ENCODE data around the gene EBF3.

EBF3 gene

DNA sequence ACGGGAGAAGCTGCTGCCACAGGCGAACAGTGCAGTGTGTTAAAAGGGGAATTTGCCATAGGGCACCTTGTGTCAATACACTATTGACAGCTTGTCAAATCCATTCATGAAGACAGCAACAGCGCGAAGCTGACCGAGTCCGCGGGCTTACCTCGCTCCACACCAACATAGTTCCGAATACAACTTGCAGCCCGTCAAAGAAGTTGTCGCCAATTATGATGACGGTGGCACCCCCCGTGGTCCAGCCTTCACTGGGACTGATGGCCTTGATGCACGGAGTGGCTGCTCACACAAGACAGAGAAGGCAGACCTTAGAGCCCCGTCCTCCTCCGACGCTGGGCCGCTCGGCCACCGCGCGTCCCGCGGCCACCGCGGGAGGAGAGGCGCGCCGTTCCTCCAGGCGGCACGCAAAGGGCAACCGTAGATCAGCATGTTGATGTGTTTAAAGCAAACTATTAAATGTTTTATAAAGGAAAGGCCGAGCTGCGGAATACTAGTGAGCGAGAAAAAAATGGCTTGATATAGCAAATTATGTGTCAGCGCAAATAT, 96.4 kb downstream of the EBF3 start:
- Histone ChIP-seq H3K4me2 (ENCODE audit: insufficient read depth, low read length, poor library complexity, severe bottlenecking) (no peak overlapping the region), H4K8ac (ENCODE audit: low read depth, low read length) (no peak overlapping the region), H4K91ac (ENCODE audit: low read depth, low read length, poor library complexity) (no peak overlapping the region), H3K79me1 (ENCODE audit: low read depth, low read length) (no peaks in the 10 kb centered on the region), H3K27ac (replicated peaks; ENCODE audit: low read length) (no peak overlapping the region), H3K9me3 (replicated peaks in 1 of 2; ENCODE audit: control insufficient read depth in 2 of 2, insufficient read depth in 1 of 2, low read depth in 1 of 2, low read length in 2 of 2) (peaks cover 0 to 2% of the 10 kb centered on the region in 2 donors), H3K4me3 (ENCODE audit: low read length in 2 of 2) (no peak overlapping the region), H2AFZ (ENCODE audit: low read length) (no peak overlapping the region), H2BK15ac (ENCODE audit: low read length) (no peak overlapping the region), H3K23ac (ENCODE audit: low read depth, low read length, poor library complexity) (no peak overlapping the region), H2BK120ac (ENCODE audit: low read depth, low read length) (no peak overlapping the region), H3K36me3 (replicated peaks in 1 of 2; ENCODE audit: control insufficient read depth in 2 of 2, insufficient read depth in 2 of 2, low read length in 2 of 2) (no peaks in the 10 kb centered on the region), H3K9ac (ENCODE audit: low read depth, low read length, poor library complexity) (no peak overlapping the region), H2AK5ac (ENCODE audit: low read depth, low read length) (no peak overlapping the region), H3K18ac (ENCODE audit: low read length) (peak overlapping the region; percentile 22), H3K4me1 (ENCODE audit: control insufficient read depth in 2 of 2, insufficient read depth in 1 of 2, low read depth in 1 of 2, low read length in 2 of 2) (peaks cover 0 to 33% of the 10 kb centered on the region in 2 donors), H3K27me3 (ENCODE audit: control insufficient read depth in 3 of 3, insufficient read depth in 3 of 3, low read depth in 1 of 3, low read length in 3 of 3) (no peaks in the 10 kb centered on the region), H2BK12ac (ENCODE audit: low read length) (no peak overlapping the region), H3K14ac (ENCODE audit: low read length) (no peak overlapping the region), H3K4ac (ENCODE audit: low read length) (no peak overlapping the region), H2BK5ac (ENCODE audit: low read length) (peak overlapping the region; percentile 13)
- DNase-seq (ENCODE audit: low spot score), result no peak
- no CpG with 5 or more reads among the region's 36 CpGs for WGBS, 2 donors (ENCODE audit: extremely low coverage in 2 of 2, insufficient read length in 2 of 2, insufficient replicate concordance in 1 of 2)

DNA sequence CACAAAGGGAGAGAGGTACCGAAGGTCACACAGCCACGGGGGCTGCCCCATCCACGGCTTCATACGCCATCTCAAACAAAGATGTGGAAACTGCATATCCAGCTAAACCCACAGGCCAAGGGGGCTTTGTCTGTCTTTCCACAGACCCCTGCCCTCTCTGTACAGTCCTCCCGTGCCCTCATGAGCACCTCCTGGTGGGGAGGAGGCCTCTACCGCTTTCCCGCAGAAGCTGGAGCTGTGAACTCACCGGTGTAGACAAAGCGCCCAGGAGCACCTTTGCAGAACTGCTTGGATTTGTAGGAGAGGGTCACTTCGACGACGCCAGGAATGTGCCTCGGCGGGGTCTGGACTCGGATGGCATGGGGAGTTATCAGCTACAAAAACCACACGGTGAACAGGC, 97.2 kb downstream of the EBF3 start:
- H3K4me1 ChIP-seq (ENCODE audit: control insufficient read depth in 2 of 2, insufficient read depth in 1 of 2, low read depth in 1 of 2, low read length in 2 of 2), result peaks cover 0 to 30% of the 10 kb centered on the region in 2 donors
- no peaks in the 10 kb centered on the region for H3K36me3 ChIP-seq (replicated peaks in 1 of 2; ENCODE audit: control insufficient read depth in 2 of 2, insufficient read depth in 2 of 2, low read length in 2 of 2)
- no peak overlapping the region for H2BK120ac ChIP-seq (ENCODE audit: low read depth, low read length)
- H3K27ac ChIP-seq (replicated peaks; ENCODE audit: low read length), result no peak overlapping the region
- H3K9me3 ChIP-seq (replicated peaks in 1 of 2; ENCODE audit: control insufficient read depth in 2 of 2, insufficient read depth in 1 of 2, low read depth in 1 of 2, low read length in 2 of 2), result peaks cover 0 to 2% of the 10 kb centered on the region in 2 donors
- H3K4me2 ChIP-seq (ENCODE audit: insufficient read depth, low read length, poor library complexity, severe bottlenecking), result no peak overlapping the region
- H2BK12ac ChIP-seq (ENCODE audit: low read length), result no peak overlapping the region
- H3K14ac ChIP-seq (ENCODE audit: low read length), result no peak overlapping the region
- DNase-seq (ENCODE audit: low spot score), result no peak
- no peak overlapping the region for H3K18ac ChIP-seq (ENCODE audit: low read length)
- no CpG with 5 or more reads among the region's 16 CpGs for WGBS, 2 donors (ENCODE audit: extremely low coverage in 2 of 2, insufficient read length in 2 of 2, insufficient replicate concordance in 1 of 2)
- no peak overlapping the region for H4K8ac ChIP-seq (ENCODE audit: low read depth, low read length)
- H2AFZ ChIP-seq (ENCODE audit: low read length), result no peak overlapping the region
- H4K91ac ChIP-seq (ENCODE audit: low read depth, low read length, poor library complexity), result no peak overlapping the region
- H2AK5ac ChIP-seq (ENCODE audit: low read depth, low read length), result peak overlapping the region; percentile 49
- H3K27me3 ChIP-seq (ENCODE audit: control insufficient read depth in 3 of 3, insufficient read depth in 3 of 3, low read depth in 1 of 3, low read length in 3 of 3), result no peaks in the 10 kb centered on the region
- H2BK5ac ChIP-seq (ENCODE audit: low read length), result no peak overlapping the region
- no peak overlapping the region for H3K9ac ChIP-seq (ENCODE audit: low read depth, low read length, poor library complexity)
- peak overlapping the region; percentile 34 for H2BK15ac ChIP-seq (ENCODE audit: low read length)
- no peak overlapping the region for H3K23ac ChIP-seq (ENCODE audit: low read depth, low read length, poor library complexity)
- no peak overlapping the region for H3K4ac ChIP-seq (ENCODE audit: low read length)
- no peaks in the 10 kb centered on the region for H3K79me1 ChIP-seq (ENCODE audit: low read depth, low read length)
- H3K4me3 ChIP-seq (ENCODE audit: low read length in 2 of 2), result no peak overlapping the region

DNA sequence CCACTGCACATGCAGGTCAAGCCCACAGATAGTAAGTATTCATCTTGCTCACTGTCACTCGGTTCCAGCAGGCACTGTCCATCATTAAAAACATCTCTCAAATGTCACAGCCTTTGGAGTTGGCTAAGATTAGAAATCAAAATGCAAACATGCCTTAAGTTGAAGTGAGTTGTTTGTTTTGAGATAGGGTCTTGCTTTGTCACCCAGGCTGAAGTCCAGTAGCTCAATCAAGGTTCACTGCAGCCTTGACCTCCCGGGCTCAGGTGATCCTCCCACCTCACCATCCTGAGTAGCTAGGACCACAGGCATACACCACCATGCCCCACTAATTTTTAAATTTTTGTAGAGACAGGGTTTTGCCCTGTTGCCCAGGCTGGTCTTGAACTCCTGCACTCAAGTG, 98.1 kb downstream of the EBF3 start:
- H3K23ac ChIP-seq (ENCODE audit: low read depth, low read length, poor library complexity), result no peak overlapping the region
- WGBS, 2 donors (ENCODE audit: extremely low coverage in 2 of 2, insufficient read length in 2 of 2, insufficient replicate concordance in 1 of 2), result no CpG with 5 or more reads among the region's 2 CpGs
- no peak overlapping the region for H3K4ac ChIP-seq (ENCODE audit: low read length)
- H2BK15ac ChIP-seq (ENCODE audit: low read length), result no peak overlapping the region
- H3K79me1 ChIP-seq (ENCODE audit: low read depth, low read length), result no peaks in the 10 kb centered on the region
- no peak overlapping the region for H2BK12ac ChIP-seq (ENCODE audit: low read length)
- no peak for DNase-seq (ENCODE audit: low spot score)
- H2AK5ac ChIP-seq (ENCODE audit: low read depth, low read length), result peak overlapping the region; percentile 36
- no peak overlapping the region for H3K9ac ChIP-seq (ENCODE audit: low read depth, low read length, poor library complexity)
- H3K4me2 ChIP-seq (ENCODE audit: insufficient read depth, low read length, poor library complexity, severe bottlenecking), result no peak overlapping the region
- H3K14ac ChIP-seq (ENCODE audit: low read length), result no peak overlapping the region
- no peak overlapping the region for H2BK120ac ChIP-seq (ENCODE audit: low read depth, low read length)
- peaks cover 0 to 2% of the 10 kb centered on the region in 2 donors for H3K9me3 ChIP-seq (replicated peaks in 1 of 2; ENCODE audit: control insufficient read depth in 2 of 2, insufficient read depth in 1 of 2, low read depth in 1 of 2, low read length in 2 of 2)
- H3K36me3 ChIP-seq (replicated peaks in 1 of 2; ENCODE audit: control insufficient read depth in 2 of 2, insufficient read depth in 2 of 2, low read length in 2 of 2), result no peaks in the 10 kb centered on the region
- peaks cover 0 to 26% of the 10 kb centered on the region in 2 donors for H3K4me1 ChIP-seq (ENCODE audit: control insufficient read depth in 2 of 2, insufficient read depth in 1 of 2, low read depth in 1 of 2, low read length in 2 of 2)
- H3K27ac ChIP-seq (replicated peaks; ENCODE audit: low read length), result no peak overlapping the region
- H2BK5ac ChIP-seq (ENCODE audit: low read length), result peak overlapping the region; percentile 26
- H3K18ac ChIP-seq (ENCODE audit: low read length), result no peak overlapping the region
- no peak overlapping the region for H4K8ac ChIP-seq (ENCODE audit: low read depth, low read length)
- H2AFZ ChIP-seq (ENCODE audit: low read length), result no peak overlapping the region
- H3K27me3 ChIP-seq (ENCODE audit: control insufficient read depth in 3 of 3, insufficient read depth in 3 of 3, low read depth in 1 of 3, low read length in 3 of 3), result no peaks in the 10 kb centered on the region
- H4K91ac ChIP-seq (ENCODE audit: low read depth, low read length, poor library complexity), result no peak overlapping the region
- H3K4me3 ChIP-seq (ENCODE audit: low read length in 2 of 2), result no peak overlapping the region

DNA sequence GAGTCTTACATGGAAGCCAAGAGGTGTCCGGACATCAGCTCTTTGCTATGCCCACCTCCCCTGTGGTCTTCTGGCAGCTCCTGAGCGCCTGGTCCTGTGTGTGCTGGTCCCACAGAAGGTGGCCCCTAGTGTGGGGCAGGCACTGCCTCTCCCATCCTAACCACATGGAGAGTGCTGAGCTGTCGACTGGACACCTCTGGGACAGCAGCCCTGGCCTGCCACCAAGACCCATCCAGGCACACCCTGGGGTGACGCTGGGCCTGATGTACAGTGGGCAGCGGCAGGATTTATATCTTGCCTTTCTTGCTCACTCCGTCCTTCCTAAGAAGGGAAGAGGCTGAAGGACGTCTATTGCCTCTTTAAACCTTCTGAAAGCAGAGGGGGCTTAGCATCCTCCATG, 98.7 kb downstream of the EBF3 start:
- WGBS, 2 donors (ENCODE audit: extremely low coverage in 2 of 2, insufficient read length in 2 of 2, insufficient replicate concordance in 1 of 2), result no CpG with 5 or more reads among the region's 7 CpGs
- Histone ChIP-seq H4K91ac (ENCODE audit: low read depth, low read length, poor library complexity) (no peak overlapping the region), H3K23ac (ENCODE audit: low read depth, low read length, poor library complexity) (no peak overlapping the region), H3K27me3 (ENCODE audit: control insufficient read depth in 3 of 3, insufficient read depth in 3 of 3, low read depth in 1 of 3, low read length in 3 of 3) (no peaks in the 10 kb centered on the region), H2BK5ac (ENCODE audit: low read length) (peak overlapping the region; percentile 26), H3K4me1 (ENCODE audit: control insufficient read depth in 2 of 2, insufficient read depth in 1 of 2, low read depth in 1 of 2, low read length in 2 of 2) (peaks cover 0 to 20% of the 10 kb centered on the region in 2 donors), H2AK5ac (ENCODE audit: low read depth, low read length) (peak overlapping the region; percentile 36), H3K79me1 (ENCODE audit: low read depth, low read length) (no peaks in the 10 kb centered on the region), H4K8ac (ENCODE audit: low read depth, low read length) (no peak overlapping the region), H3K9me3 (replicated peaks in 1 of 2; ENCODE audit: control insufficient read depth in 2 of 2, insufficient read depth in 1 of 2, low read depth in 1 of 2, low read length in 2 of 2) (peaks cover 0 to 2% of the 10 kb centered on the region in 2 donors), H3K4me3 (ENCODE audit: low read length in 2 of 2) (no peak overlapping the region), H2BK12ac (ENCODE audit: low read length) (no peak overlapping the region), H3K18ac (ENCODE audit: low read length) (peak overlapping the region; percentile 76), H3K36me3 (replicated peaks in 1 of 2; ENCODE audit: control insufficient read depth in 2 of 2, insufficient read depth in 2 of 2, low read length in 2 of 2) (no peaks in the 10 kb centered on the region), H3K27ac (replicated peaks; ENCODE audit: low read length) (no peak overlapping the region), H2AFZ (ENCODE audit: low read length) (no peak overlapping the region), H3K4me2 (ENCODE audit: insufficient read depth, low read length, poor library complexity, severe bottlenecking) (no peak overlapping the region), H3K9ac (ENCODE audit: low read depth, low read length, poor library complexity) (no peak overlapping the region), H2BK15ac (ENCODE audit: low read length) (peak overlapping the region; percentile 51), H3K4ac (ENCODE audit: low read length) (no peak overlapping the region), H3K14ac (ENCODE audit: low read length) (no peak overlapping the region), H2BK120ac (ENCODE audit: low read depth, low read length) (no peak overlapping the region)
- no peak for DNase-seq (ENCODE audit: low spot score)

Data from neuronal stem cell (in vitro differentiated cells).